HepG2 (cell line): ENCODE results near the gene KRTAP13-1. TPM values are rescaled to one million over a fixed set of nuclear protein-coding genes. Genes with fewer than 3 reads are reported as not detected.

Experiments
- ATAC-seq: fragments of 200-7000 bp; cut with Tn5 transposase; 3 replicates; pipeline ENCODE4 v1.9.1; 2020; ENCODE audit warnings: mild to moderate bottlenecking, moderate library complexity
- BruUV-seq: library from RNA; stranded (reverse); fragments of 400-500 nt; replicated peaks from 2 replicates; lab custom pipeline; 2021; lab: Mats Ljungman, UMichigan
- CTCF ChIA-PET: fragments of 300-600 bp; formaldehyde crosslinking; extraction: SDS; loops from one replicate; lab custom pipeline; 2021; ENCODE audit warnings: low total read pairs, inconsistent platforms, low intra/inter-chr PET ratio; lab: Yijun Ruan, JAX
- POLR2A ChIA-PET: fragments of 350-600 bp; sonication (Branson Sonifier 250); formaldehyde crosslinking; loops from one replicate; lab custom pipeline; 2020; ENCODE audit warnings: antibody characterized with exemption, inconsistent platforms; lab: Yijun Ruan, JAX
- DNase-seq: peaks from one replicate; pipeline ENCODE4 v3.0.0-alpha.2; 2015; ENCODE audit warnings: low spot score
- FAIRE-seq: peaks from 3 replicates; lab custom pipeline; 2011; peaks lifted over from hg19 to GRCh38; lab: Jason Lieb, UNC
- H2AFZ ChIP-seq: one replicate; pipeline ENCODE4 v1.6.1; 2011; ENCODE audit warnings: low read length, inconsistent platforms
- H3K27ac ChIP-seq: fragments of 300-600 bp; 3 replicates; pipeline ENCODE4 v1.8.0; 2011; ENCODE audit warnings: mixed run types, mild to moderate bottlenecking, mixed read lengths, low read length, inconsistent platforms; ENCODE audit not compliant: insufficient read depth; ENCODE audit errors: extremely low read length
- H3K27me3 ChIP-seq, 2 experiments: fragments of 200-600 bp in 1 of 2; 2 replicates in 1 of 2; 3 replicates in 1 of 2; pipeline versions ENCODE4 v1.6.0 to v1.8.0; 2011; ENCODE audit warnings: low read length in 2 of 2, mild to moderate bottlenecking in 2 of 2, moderate library complexity in 2 of 2, inconsistent platforms in 1 of 2; ENCODE audit not compliant: insufficient read depth in 2 of 2, control insufficient read depth in 1 of 2
- H3K36me3 ChIP-seq, 2 experiments: fragments of 200-600 bp in 1 of 2; replicated peaks in 1 of 2; 2 replicates in 1 of 2; 3 replicates in 1 of 2; pipeline versions ENCODE4 v1.5.1 to v1.8.0; 2011; ENCODE audit warnings: low read length in 2 of 2, inconsistent platforms in 1 of 2; ENCODE audit not compliant: insufficient read depth in 2 of 2, control insufficient read depth in 1 of 2
- H3K4me1 ChIP-seq: 2 replicates; pipeline ENCODE4 v1.5.1; 2012; ENCODE audit warnings: low read length, inconsistent platforms; ENCODE audit not compliant: insufficient read depth
- H3K4me2 ChIP-seq: 2 replicates; pipeline ENCODE4 v1.6.0; 2011; ENCODE audit warnings: low read depth, low read length, inconsistent platforms
- H3K4me3 ChIP-seq, 3 experiments: fragments of 200-600 bp in 1 of 3; sonication (generic), shearing (Covaris generic) in 1 of 3; replicated peaks in 1 of 3; 2 replicates each; pipeline ENCODE4 v1.5.1; 2011 to 2016; ENCODE audit warnings: low read length in 3 of 3, inconsistent platforms in 2 of 3, low read depth in 2 of 3, mild to moderate bottlenecking in 2 of 3, control low read depth in 1 of 3, mixed read lengths in 1 of 3; ENCODE audit not compliant: insufficient read depth in 1 of 3
- H3K79me2 ChIP-seq: one replicate; pipeline ENCODE4 v1.6.1; 2011; ENCODE audit warnings: low read length, inconsistent platforms; ENCODE audit not compliant: insufficient read depth
- H3K9ac ChIP-seq: 2 replicates; pipeline ENCODE4 v1.6.0; 2011; ENCODE audit warnings: mild to moderate bottlenecking, low read depth, low read length, inconsistent platforms; ENCODE audit not compliant: insufficient read depth
- H3K9me3 ChIP-seq: 2 replicates; pipeline ENCODE4 v1.5.1; 2012; ENCODE audit warnings: mild to moderate bottlenecking, low read length
- H4K20me1 ChIP-seq: 2 replicates; pipeline ENCODE4 v1.6.0; 2011; ENCODE audit warnings: inconsistent platforms, mild to moderate bottlenecking, low read length, moderate library complexity; ENCODE audit not compliant: insufficient read depth
- ATAD3A ChIP-seq: sonication (generic); formaldehyde crosslinking; IDR thresholded peaks from 2 replicates; pipeline ENCODE4 v1.4.0; 2020; ENCODE audit warnings: missing genetic modification reagents
- BHLHE40 ChIP-seq: IDR thresholded peaks from 2 replicates; pipeline ENCODE4 v1.6.1; 2011; ENCODE audit warnings: low read length, improper control_type of control experiment
- CCAR2 ChIP-seq: fragments of 200-400 bp; formaldehyde crosslinking; optimal IDR thresholded peaks from 2 replicates; pipeline ENCODE3; 2018; ENCODE audit warnings: low read depth, mild to moderate bottlenecking, low read length, moderate library complexity
- KLF15 ChIP-seq: sonication (generic); formaldehyde crosslinking; IDR thresholded peaks from 2 replicates; pipeline ENCODE4 v1.8.1; 2023; ENCODE audit warnings: borderline replicate concordance, mild to moderate bottlenecking, inconsistent platforms, missing genetic modification reagents, mixed read lengths
- ZNF792 ChIP-seq: IDR thresholded peaks from 2 replicates; pipeline ENCODE4 v1.6.1; 2016
- WGBS: methylation state at CpG from one replicate; pipeline ENCODE4 v1.1.6; 2017; ENCODE audit warnings: low lambda C conversion rate; 5-methylcytosine and 5-hydroxymethylcytosine counted together
- in situ Hi-C: cut with HindIII; loops from 2 replicates; pipeline ENCODE4 v1.10.0; 2017; ENCODE audit warnings: low pct_unique_long_range_greater_than_20kb; ENCODE audit not compliant: extremely low pct_ligation_motif_present
- intact Hi-C: fragments of 100-400 bp; cut with micrococcal nuclease; formaldehyde crosslinking; loops from one replicate; pipeline ENCODE4 v1.10.0; 2022; ENCODE audit not compliant: unreplicated experiment
- polyA plus RNA-seq, 8 experiments: library from polyadenylated mRNA; depleted of rRNA in 3 of 8; stranded (reverse) in 7 of 8; unstranded in 1 of 8; fragments of >200 nt; fragmentation: Illumina TruSeq in 4 of 8; extraction: Trizol in 4 of 8; gene quantifications; 2 replicates each; pipeline versions ENCODE4 v1.2.1 to v1.2.3, GENCODE V29; 2011 to 2016; ENCODE audit warnings: low read depth in 4 of 8, missing spikeins in 1 of 8, mixed read lengths in 1 of 8; ENCODE audit not compliant: insufficient read depth in 1 of 8
- total RNA-seq, 5 experiments: library from RNA; depleted of rRNA; stranded (reverse); fragments of >200 nt; fragmentation: Illumina TruSeq; extraction: Trizol; gene quantifications; 2 replicates each; pipeline ENCODE4 v1.2.3, GENCODE V29; 2016; ENCODE audit warnings: low read depth in 1 of 5
- TF ChIP-seq, protein P1 (sequence below): IDR thresholded peaks from 2 replicates; pipeline ENCODE4 v1.6.1; 2016; ENCODE audit warnings: low read depth, missing genetic modification reagents, missing compliant biosample characterization
- TF ChIP-seq, protein P2 (sequence below): sonication (generic); formaldehyde crosslinking; IDR thresholded peaks from 2 replicates; pipeline ENCODE4 v1.5.0; 2020; ENCODE audit warnings: mild to moderate bottlenecking, missing genetic modification reagents, moderate library complexity

KRTAP13-1 gene
- total and polyA plus RNA-seq, 2 of the 13 experiments (the other 11 are each of a cell fraction or from before 2014, with no cell fraction given): not detected

DNA sequence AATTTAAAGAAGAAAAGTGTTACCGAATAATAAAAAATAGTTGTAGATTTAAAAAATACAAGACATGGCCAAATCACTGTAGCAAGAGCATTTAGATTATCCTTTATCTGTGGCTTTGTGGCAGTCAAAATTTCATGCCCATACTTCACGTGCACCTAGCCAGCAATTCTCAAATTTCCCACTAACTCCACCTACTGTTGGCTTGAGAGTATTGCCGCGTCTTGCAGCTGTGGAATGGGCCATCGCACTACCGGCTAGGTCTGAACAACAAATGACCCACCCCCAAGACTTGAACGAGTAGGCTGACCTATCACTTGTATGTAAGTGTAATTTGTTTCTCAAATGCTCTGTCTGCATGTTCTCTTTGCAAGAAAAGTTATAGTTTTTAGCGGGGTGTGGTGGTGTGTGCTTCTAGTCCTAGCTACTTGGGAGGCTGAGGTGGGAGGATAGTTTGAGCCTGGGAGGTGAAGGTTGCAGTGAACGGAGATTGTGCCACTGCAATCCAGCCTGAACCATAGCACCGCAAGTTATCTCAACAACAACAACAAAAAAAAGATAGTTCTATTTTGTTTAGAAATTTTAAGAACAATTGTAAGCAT is 38.3 kb downstream of the KRTAP13-1 start:
- BruUV-seq: no TSS peak
- H3K4me1 ChIP-seq: no peaks in the 10 kb centered on the region

More for the DNA sequence above, 38.3 kb downstream of the KRTAP13-1 start:
- Histone ChIP-seq H3K4me3 (no peak overlapping the region), H3K27ac (no peak overlapping the region), H3K4me2 (no peak overlapping the region), H3K79me2 (no peaks in the 10 kb centered on the region), H3K27me3 (no peaks in the 10 kb centered on the region), H3K9me3 (peaks cover 77% of the 10 kb centered on the region), H4K20me1 (no peaks in the 10 kb centered on the region), H2AFZ (no peak overlapping the region), H3K36me3 (no peaks in the 10 kb centered on the region), H3K9ac (no peak overlapping the region)
- in situ Hi-C loops (no loop called here), intact Hi-C loops (no loop called here)
- ChIA-PET POLR2A (no interaction called here), CTCF (no interaction called here)
- DNase-seq (no peak), FAIRE-seq (peak; percentile 48), ATAC-seq (peak; percentile 83)
- WGBS: 5% methylated on average over 10 of the region's 10 CpGs
- TF ChIP-seq KLF15 (CRISPR knock-in tag) (no peak), BHLHE40 (peak; percentile 60), ZNF792 (CRISPR knock-in tag) (no peak), ATAD3A (CRISPR knock-in tag) (no peak), CCAR2 (no peak)
- TF ChIP-seq, protein P1, sequence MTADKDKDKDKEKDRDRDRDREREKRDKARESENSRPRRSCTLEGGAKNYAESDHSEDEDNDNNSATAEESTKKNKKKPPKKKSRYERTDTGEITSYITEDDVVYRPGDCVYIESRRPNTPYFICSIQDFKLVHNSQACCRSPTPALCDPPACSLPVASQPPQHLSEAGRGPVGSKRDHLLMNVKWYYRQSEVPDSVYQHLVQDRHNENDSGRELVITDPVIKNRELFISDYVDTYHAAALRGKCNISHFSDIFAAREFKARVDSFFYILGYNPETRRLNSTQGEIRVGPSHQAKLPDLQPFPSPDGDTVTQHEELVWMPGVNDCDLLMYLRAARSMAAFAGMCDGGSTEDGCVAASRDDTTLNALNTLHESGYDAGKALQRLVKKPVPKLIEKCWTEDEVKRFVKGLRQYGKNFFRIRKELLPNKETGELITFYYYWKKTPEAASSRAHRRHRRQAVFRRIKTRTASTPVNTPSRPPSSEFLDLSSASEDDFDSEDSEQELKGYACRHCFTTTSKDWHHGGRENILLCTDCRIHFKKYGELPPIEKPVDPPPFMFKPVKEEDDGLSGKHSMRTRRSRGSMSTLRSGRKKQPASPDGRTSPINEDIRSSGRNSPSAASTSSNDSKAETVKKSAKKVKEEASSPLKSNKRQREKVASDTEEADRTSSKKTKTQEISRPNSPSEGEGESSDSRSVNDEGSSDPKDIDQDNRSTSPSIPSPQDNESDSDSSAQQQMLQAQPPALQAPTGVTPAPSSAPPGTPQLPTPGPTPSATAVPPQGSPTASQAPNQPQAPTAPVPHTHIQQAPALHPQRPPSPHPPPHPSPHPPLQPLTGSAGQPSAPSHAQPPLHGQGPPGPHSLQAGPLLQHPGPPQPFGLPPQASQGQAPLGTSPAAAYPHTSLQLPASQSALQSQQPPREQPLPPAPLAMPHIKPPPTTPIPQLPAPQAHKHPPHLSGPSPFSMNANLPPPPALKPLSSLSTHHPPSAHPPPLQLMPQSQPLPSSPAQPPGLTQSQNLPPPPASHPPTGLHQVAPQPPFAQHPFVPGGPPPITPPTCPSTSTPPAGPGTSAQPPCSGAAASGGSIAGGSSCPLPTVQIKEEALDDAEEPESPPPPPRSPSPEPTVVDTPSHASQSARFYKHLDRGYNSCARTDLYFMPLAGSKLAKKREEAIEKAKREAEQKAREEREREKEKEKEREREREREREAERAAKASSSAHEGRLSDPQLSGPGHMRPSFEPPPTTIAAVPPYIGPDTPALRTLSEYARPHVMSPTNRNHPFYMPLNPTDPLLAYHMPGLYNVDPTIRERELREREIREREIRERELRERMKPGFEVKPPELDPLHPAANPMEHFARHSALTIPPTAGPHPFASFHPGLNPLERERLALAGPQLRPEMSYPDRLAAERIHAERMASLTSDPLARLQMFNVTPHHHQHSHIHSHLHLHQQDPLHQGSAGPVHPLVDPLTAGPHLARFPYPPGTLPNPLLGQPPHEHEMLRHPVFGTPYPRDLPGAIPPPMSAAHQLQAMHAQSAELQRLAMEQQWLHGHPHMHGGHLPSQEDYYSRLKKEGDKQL (CRISPR knock-in tag): no peak
- TF ChIP-seq, protein P2, sequence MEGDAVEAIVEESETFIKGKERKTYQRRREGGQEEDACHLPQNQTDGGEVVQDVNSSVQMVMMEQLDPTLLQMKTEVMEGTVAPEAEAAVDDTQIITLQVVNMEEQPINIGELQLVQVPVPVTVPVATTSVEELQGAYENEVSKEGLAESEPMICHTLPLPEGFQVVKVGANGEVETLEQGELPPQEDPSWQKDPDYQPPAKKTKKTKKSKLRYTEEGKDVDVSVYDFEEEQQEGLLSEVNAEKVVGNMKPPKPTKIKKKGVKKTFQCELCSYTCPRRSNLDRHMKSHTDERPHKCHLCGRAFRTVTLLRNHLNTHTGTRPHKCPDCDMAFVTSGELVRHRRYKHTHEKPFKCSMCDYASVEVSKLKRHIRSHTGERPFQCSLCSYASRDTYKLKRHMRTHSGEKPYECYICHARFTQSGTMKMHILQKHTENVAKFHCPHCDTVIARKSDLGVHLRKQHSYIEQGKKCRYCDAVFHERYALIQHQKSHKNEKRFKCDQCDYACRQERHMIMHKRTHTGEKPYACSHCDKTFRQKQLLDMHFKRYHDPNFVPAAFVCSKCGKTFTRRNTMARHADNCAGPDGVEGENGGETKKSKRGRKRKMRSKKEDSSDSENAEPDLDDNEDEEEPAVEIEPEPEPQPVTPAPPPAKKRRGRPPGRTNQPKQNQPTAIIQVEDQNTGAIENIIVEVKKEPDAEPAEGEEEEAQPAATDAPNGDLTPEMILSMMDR (CRISPR knock-in tag): peak; percentile 46
